Ascending aorta (tissue), 2 donors: ENCODE data around the gene BCAS1. TPM values are rescaled to one million over a fixed set of nuclear protein-coding genes. Genes with fewer than 3 reads are reported as not detected.

Source experiments
- DNase-seq, 2 donors: peaks; one replicate each; pipeline ENCODE4 v3.0.0-alpha.2; 2019; ENCODE audit warnings: low spot score in 2 of 2
- H3K27ac ChIP-seq, 2 donors: fragments of 200-600 bp; sonication (generic); one replicate each; pipeline ENCODE4 v1.5.1; 2016 to 2017; ENCODE audit warnings: mild to moderate bottlenecking in 1 of 2
- H3K27me3 ChIP-seq: fragments of 200-600 bp; sonication (generic); one replicate; pipeline ENCODE4 v1.5.1; 2017
- H3K36me3 ChIP-seq, 2 donors: fragments of 200-600 bp; sonication (generic); one replicate each; pipeline ENCODE4 v1.5.1; 2016
- H3K4me1 ChIP-seq, 2 donors: fragments of 200-600 bp; sonication (generic); one replicate each; pipeline ENCODE4 v1.5.1; 2016 to 2017; ENCODE audit warnings: mild to moderate bottlenecking in 1 of 2
- H3K4me3 ChIP-seq, 2 donors: fragments of 200-600 bp; sonication (generic); one replicate each; pipeline ENCODE4 v1.5.1; 2016 to 2017; ENCODE audit warnings: mild to moderate bottlenecking in 1 of 2
- H3K9me3 ChIP-seq, 2 donors: fragments of 200-600 bp; sonication (generic); one replicate each; pipeline ENCODE4 v1.5.1; 2016
- CTCF ChIP-seq, 3 experiments: fragments of 200-600 bp in 2 of 3; fragments of 450-650 bp in 1 of 3; sonication (generic) in 2 of 3; IDR thresholded peaks; one replicate each; pipeline ENCODE4 v1.5.1; 2016 to 2019; ENCODE audit warnings: antibody characterized with exemption in 3 of 3, mild to moderate bottlenecking in 1 of 3, moderate library complexity in 1 of 3
- intact Hi-C: fragments of 100-400 bp; cut with DNase I; formaldehyde crosslinking; loops from one replicate; pipeline ENCODE4 v1.15.1; 2023
- total RNA-seq: library from RNA; depleted of rRNA; stranded (reverse); fragments of >200 nt; gene quantifications from one replicate; pipeline ENCODE4 v1.1.0, GENCODE V29; 2016

BCAS1 gene
- total RNA-seq, 1 donor from 2014 or later = not detected

GRCh38 chr20:54068495-54068894, 1.9 kb downstream of the BCAS1 start:
- Histone ChIP-seq H3K36me3 (no peaks in the 10 kb centered on the region), H3K27ac (no peak overlapping the region), H3K27me3 (no peaks in the 10 kb centered on the region), H3K4me3 (no peak overlapping the region), H3K4me1 (no peaks in the 10 kb centered on the region), H3K9me3 (no peaks in the 10 kb centered on the region)
- TF ChIP-seq CTCF (IDR thresholded peaks at IDR 0.05) = no peak
- intact Hi-C loops = no loop called here
- no peak for DNase-seq

GRCh38 chr20:54067606-54068174, 2.7 kb downstream of the BCAS1 start:
- no peak for DNase-seq
- Histone ChIP-seq H3K9me3 (no peaks in the 10 kb centered on the region), H3K4me3 (no peak overlapping the region), H3K27me3 (no peaks in the 10 kb centered on the region), H3K27ac (no peak overlapping the region), H3K36me3 (no peaks in the 10 kb centered on the region), H3K4me1 (no peaks in the 10 kb centered on the region)
- no peak for TF ChIP-seq CTCF (IDR thresholded peaks at IDR 0.05)
- intact Hi-C loops = no loop called here

- intact Hi-C loops = no loop called here
Measured at GRCh38 chr20:54065601-54066038, 4.8 kb downstream of the BCAS1 start.

GRCh38 chr20:54064939-54065338, 5.5 kb downstream of the BCAS1 start:
- Histone ChIP-seq H3K36me3 (no peaks in the 10 kb centered on the region), H3K27ac (no peak overlapping the region), H3K27me3 (no peaks in the 10 kb centered on the region), H3K4me3 (no peak overlapping the region), H3K4me1 (no peaks in the 10 kb centered on the region), H3K9me3 (no peaks in the 10 kb centered on the region)
- intact Hi-C loops = loop anchor here (5.0 kb wide), 2 partner anchors 128 to 488 kb away; no protein-coding TSS in a partner anchor
- DNase-seq = no peak
- no peak for TF ChIP-seq CTCF (IDR thresholded peaks at IDR 0.05)

More at GRCh38 chr20:54065601-54066038, 4.8 kb downstream of the BCAS1 start:
- DNase-seq = no peak
- H3K4me3 ChIP-seq = no peak overlapping the region
- H3K4me1 ChIP-seq = no peaks in the 10 kb centered on the region
- no peaks in the 10 kb centered on the region for H3K27me3 ChIP-seq
- no peaks in the 10 kb centered on the region for H3K9me3 ChIP-seq
- H3K36me3 ChIP-seq = no peaks in the 10 kb centered on the region
- TF ChIP-seq CTCF (IDR thresholded peaks at IDR 0.05) = no peak
- H3K27ac ChIP-seq = no peak overlapping the region

- H3K36me3 ChIP-seq = no peaks in the 10 kb centered on the region
- H3K9me3 ChIP-seq = no peaks in the 10 kb centered on the region
- H3K4me3 ChIP-seq = no peak overlapping the region
- intact Hi-C loops = loop anchor here (5.0 kb wide), 2 partner anchors 127 to 487 kb away; no protein-coding TSS in a partner anchor
- H3K27me3 ChIP-seq = no peaks in the 10 kb centered on the region
- no peak overlapping the region for H3K27ac ChIP-seq
- DNase-seq = no peak
- no peaks in the 10 kb centered on the region for H3K4me1 ChIP-seq
- no peak for TF ChIP-seq CTCF (IDR thresholded peaks at IDR 0.05)
Measured at GRCh38 chr20:54063992-54064676, 6.3 kb downstream of the BCAS1 start.
